ENCODE data around the gene HPS1. TPM values are rescaled to one million over a fixed set of nuclear protein-coding genes. Genes with fewer than 3 reads are reported as not detected.

HPS1 gene
- total and polyA plus RNA-seq, 2 of the 4 experiments (the other 2 are of a cell fraction), result 14.0 to 55.2 TPM

- no peak overlapping the region for H2BK20ac ChIP-seq (ENCODE audit: low read depth, low read length)
- H2BK5ac ChIP-seq (ENCODE audit: low read depth, low read length, poor library complexity, severe bottlenecking), result no peak overlapping the region
- BruUV-seq (replicated peaks), result no TSS peak
- H3K27ac ChIP-seq (ENCODE audit: insufficient read depth, low read length), result no peak overlapping the region
- H2AK5ac ChIP-seq (ENCODE audit: low read depth, low read length), result no peak overlapping the region
- in situ Hi-C loops (cut with MboI; ENCODE audit: low sequenced_read_pairs) (no loop called here), dilution Hi-C loops (cut with HindIII; ENCODE audit: low sequenced_read_pairs, unreplicated experiment) (no loop called here), intact Hi-C loops (cut with micrococcal nuclease) (no loop called here)
- no peaks in the 10 kb centered on the region for H3K27me3 ChIP-seq (ENCODE audit: control insufficient read depth, insufficient read depth, low read length)
- H3K36me3 ChIP-seq (ENCODE audit: control insufficient read depth, insufficient read depth, low read length), result peaks cover 30% of the 10 kb centered on the region
- POLR2A ChIA-PET (ENCODE audit: unreplicated experiment), result no interaction called here
- H3K56ac ChIP-seq (ENCODE audit: extremely low read depth, insufficient read depth, low read length), result no peak overlapping the region
- WGBS, 2 experiments (ENCODE audit: extremely low coverage in 2 of 2, insufficient read length in 1 of 2), result 100% methylated on average over 2 of the region's 9 CpGs; no CpG with 5 or more reads in 1 of the 2 experiments
- ATAC-seq (ENCODE audit: low read depth) (no peak), DNase-seq (no peak)
- H2BK15ac ChIP-seq (ENCODE audit: low read depth, low read length), result no peak overlapping the region
- no peaks in the 10 kb centered on the region for H4K20me1 ChIP-seq (ENCODE audit: insufficient read depth, low read length)
- CTCF ChIA-PET, result no interaction called here
- H4K91ac ChIP-seq (ENCODE audit: insufficient read depth, low read depth, low read length), result no peak overlapping the region
- H3K4me3 ChIP-seq (ENCODE audit: insufficient read depth, low read depth, low read length), result no peak overlapping the region
- TF ChIP-seq RCOR1 (IDR thresholded peaks at IDR 0.05; ENCODE audit: insufficient replicate concordance, low read length), result no peak
- TF ChIP-seq MAFK (IDR thresholded peaks at IDR 0.05; ENCODE audit: low read depth, low read length), result no peak
- no peak overlapping the region for H2BK120ac ChIP-seq (ENCODE audit: low read depth, low read length)
- H3K79me1 ChIP-seq (ENCODE audit: low read depth in 1 of 2, low read length in 2 of 2), result peaks cover 3 to 6% of the 10 kb centered on the region in 2 experiments; a peak in 2 of 4 replicates
- no peak overlapping the region for H3K23ac ChIP-seq (ENCODE audit: low read depth, low read length)
- no peak overlapping the region for H3K4me2 ChIP-seq (ENCODE audit: low read depth, low read length)
- H3K9ac ChIP-seq (ENCODE audit: low read depth, low read length), result no peak overlapping the region
- H4K8ac ChIP-seq (ENCODE audit: low read depth in 2 of 2, low read length in 2 of 2), result no peak overlapping the region
- peaks cover 8% of the 10 kb centered on the region for H3K9me1 ChIP-seq (ENCODE audit: insufficient read depth, low read length)
- no peak overlapping the region for H2AFZ ChIP-seq (replicated peaks; ENCODE audit: low read length, poor library complexity)
- H4K5ac ChIP-seq (ENCODE audit: low read depth, low read length), result no peak overlapping the region
- no peak overlapping the region for H2AK9ac ChIP-seq (replicated peaks; ENCODE audit: low read depth, low read length, poor library complexity)
- H3K9me3 ChIP-seq (ENCODE audit: control insufficient read depth, insufficient read depth, low read length), result no peaks in the 10 kb centered on the region
- no peak overlapping the region for H3K4ac ChIP-seq (ENCODE audit: low read depth, low read length)
- no peak overlapping the region for H3K14ac ChIP-seq (replicated peaks; ENCODE audit: low read depth, low read length)
- no peak overlapping the region for H3K18ac ChIP-seq (ENCODE audit: low read depth, low read length)
- H3K4me1 ChIP-seq (ENCODE audit: control insufficient read depth, insufficient read depth, low read length), result peaks cover 2% of the 10 kb centered on the region; the same call in 1 of the 2 replicates
Observed at GRCh38 chr10:98397089-98397600, 49.6 kb downstream of the HPS1 start.

Data from IMR-90 (cell line).